ENCODE results near the gene FYB1. TPM values are rescaled to one million over a fixed set of nuclear protein-coding genes. Genes with fewer than 3 reads are reported as not detected.

Gene FYB1
- total and polyA plus RNA-seq, 2 donors (not counting 1 experiment from before 2014, with no cell fraction given): 1.3 to 1.4 TPM

GRCh38 chr5:39132792-39133191 is 86.6 kb downstream of the FYB1 start:
- Histone ChIP-seq H4K20me1 (ENCODE audit: control insufficient read depth, insufficient read depth, low read length, poor library complexity, severe bottlenecking) (no peaks in the 10 kb centered on the region), H3K4me2 (replicated peaks; ENCODE audit: low read depth, low read length, poor library complexity, severe bottlenecking) (no peak overlapping the region), H3K9me3 (ENCODE audit: control extremely low read depth in 1 of 3, control insufficient read depth in 2 of 3, insufficient read depth in 1 of 3, low read length in 2 of 3) (no peaks in the 10 kb centered on the region), H2AFZ (ENCODE audit: insufficient read depth, low read depth, low read length, poor library complexity, severe bottlenecking) (no peak overlapping the region), H3K4me3 (ENCODE audit: control extremely low read depth in 1 of 5, extremely low read depth in 1 of 5, insufficient read depth in 1 of 5, low read depth in 2 of 5, low read length in 4 of 5) (no peak overlapping the region), H3K27me3 (replicated peaks in 1 of 4; ENCODE audit: control extremely low read depth in 1 of 4, control insufficient read depth in 3 of 4, insufficient read depth in 4 of 4, low read length in 3 of 4) (no peaks in the 10 kb centered on the region), H3K79me2 (ENCODE audit: control insufficient read depth, insufficient read depth, low read length) (no peaks in the 10 kb centered on the region), H3K27ac (ENCODE audit: low read length in 2 of 2) (no peak overlapping the region), H3K36me3 (replicated peaks in 1 of 2; ENCODE audit: control extremely low read depth in 1 of 2, control insufficient read depth in 1 of 2, extremely low read depth in 1 of 2, insufficient read depth in 2 of 2, low read length in 1 of 2) (no peaks in the 10 kb centered on the region), H3K9ac (ENCODE audit: low read length) (no peak overlapping the region), H3K4me1 (ENCODE audit: control insufficient read depth in 2 of 2, insufficient read depth in 2 of 2, low read length in 2 of 2) (no peaks in the 10 kb centered on the region)
- Mint-ChIP-seq H3K27ac (no peak overlapping the region), H3K27me3 (peaks cover 9% of the 10 kb centered on the region), H3K4me3 (no peak overlapping the region), H3K9me3 (ENCODE audit: insufficient read depth) (no peaks in the 10 kb centered on the region), H3K4me1 (peaks cover 6% of the 10 kb centered on the region)
- WGBS (ENCODE audit: insufficient coverage): 71% methylated on average over 1 of the region's 3 CpGs
- ChIA-PET POLR2A (no interaction called here), CTCF (interaction anchor here (0.8 kb wide), 1 partner anchor 150 kb away, joined by 3 read pairs; no protein-coding TSS in a partner anchor)
- no peak for DNase-seq
- intact Hi-C loops (cut with micrococcal nuclease): no loop called here
- TF ChIP-seq CTCF (IDR thresholded peaks at IDR 0.05) (no peak), EZH2 (IDR thresholded peaks at IDR 0.05; ENCODE audit: borderline replicate concordance, insufficient read depth, low read depth, low read length, poor library complexity, severe bottlenecking) (no peak)
- ATAC-seq (ENCODE audit: low read depth): no peak

- intact Hi-C loops (cut with micrococcal nuclease): no loop called here
- no peak overlapping the region for H3K4me2 ChIP-seq (replicated peaks; ENCODE audit: low read depth, low read length, poor library complexity, severe bottlenecking)
Observed at GRCh38 chr5:39132128-39132447, 87.3 kb downstream of the FYB1 start.

More at GRCh38 chr5:39132128-39132447, 87.3 kb downstream of the FYB1 start:
- H3K9ac ChIP-seq (ENCODE audit: low read length): no peak overlapping the region
- Mint-ChIP-seq H3K27ac (no peak overlapping the region), H3K9me3 (ENCODE audit: insufficient read depth) (no peaks in the 10 kb centered on the region), H3K27me3 (peaks cover 10% of the 10 kb centered on the region), H3K4me1 (peaks cover 6% of the 10 kb centered on the region), H3K4me3 (no peak overlapping the region)
- no peak overlapping the region for H3K4me3 ChIP-seq (ENCODE audit: control extremely low read depth in 1 of 5, extremely low read depth in 1 of 5, insufficient read depth in 1 of 5, low read depth in 2 of 5, low read length in 4 of 5)
- no peak for DNase-seq
- no peak overlapping the region for H2AFZ ChIP-seq (ENCODE audit: insufficient read depth, low read depth, low read length, poor library complexity, severe bottlenecking)
- H3K27ac ChIP-seq (ENCODE audit: low read length in 2 of 2): no peak overlapping the region
- TF ChIP-seq EZH2 (IDR thresholded peaks at IDR 0.05; ENCODE audit: borderline replicate concordance, insufficient read depth, low read depth, low read length, poor library complexity, severe bottlenecking) (no peak), CTCF (IDR thresholded peaks at IDR 0.05) (no peak)
- H3K79me2 ChIP-seq (ENCODE audit: control insufficient read depth, insufficient read depth, low read length): no peaks in the 10 kb centered on the region
- no CpG with 5 or more reads among the region's 3 CpGs for WGBS (ENCODE audit: insufficient coverage)
- ATAC-seq (ENCODE audit: low read depth): no peak
- no peaks in the 10 kb centered on the region for H3K9me3 ChIP-seq (ENCODE audit: control extremely low read depth in 1 of 3, control insufficient read depth in 2 of 3, insufficient read depth in 1 of 3, low read length in 2 of 3)
- ChIA-PET POLR2A (no interaction called here), CTCF (no interaction called here)
- H3K4me1 ChIP-seq (ENCODE audit: control insufficient read depth in 2 of 2, insufficient read depth in 2 of 2, low read length in 2 of 2): no peaks in the 10 kb centered on the region
- H4K20me1 ChIP-seq (ENCODE audit: control insufficient read depth, insufficient read depth, low read length, poor library complexity, severe bottlenecking): no peaks in the 10 kb centered on the region
- no peaks in the 10 kb centered on the region for H3K36me3 ChIP-seq (replicated peaks in 1 of 2; ENCODE audit: control extremely low read depth in 1 of 2, control insufficient read depth in 1 of 2, extremely low read depth in 1 of 2, insufficient read depth in 2 of 2, low read length in 1 of 2)
- H3K27me3 ChIP-seq (replicated peaks in 1 of 4; ENCODE audit: control extremely low read depth in 1 of 4, control insufficient read depth in 3 of 4, insufficient read depth in 4 of 4, low read length in 3 of 4): no peaks in the 10 kb centered on the region

Data from B cell (primary cell).